Glutamatergic neuron (in vitro differentiated cells): ENCODE results near the gene PDLIM5. TPM values are rescaled to one million over a fixed set of nuclear protein-coding genes. Genes with fewer than 3 reads are reported as not detected.

Experiments used
- DNase-seq: peaks from one replicate; pipeline ENCODE4 v3.0.0; 2022
- H3K27ac Mint-ChIP-seq: one replicate; pipeline ENCODE4 v1.8.0; 2020; ENCODE audit warnings: mild to moderate bottlenecking, mixed read lengths, inconsistent platforms; ENCODE audit not compliant: unreplicated experiment
- H3K27me3 Mint-ChIP-seq: one replicate; pipeline ENCODE4 v1.8.0; 2020; ENCODE audit warnings: mild to moderate bottlenecking, moderate library complexity, mixed read lengths, inconsistent platforms; ENCODE audit not compliant: unreplicated experiment
- H3K36me3 Mint-ChIP-seq: one replicate; pipeline ENCODE4 v1.8.0; 2020; ENCODE audit warnings: mild to moderate bottlenecking, mixed read lengths, inconsistent platforms; ENCODE audit not compliant: unreplicated experiment
- H3K4me1 Mint-ChIP-seq: one replicate; pipeline ENCODE4 v1.8.0; 2020; ENCODE audit warnings: mild to moderate bottlenecking, low read depth, mixed read lengths, inconsistent platforms; ENCODE audit not compliant: unreplicated experiment
- H3K4me3 Mint-ChIP-seq: one replicate; pipeline ENCODE4 v1.8.0; 2020; ENCODE audit warnings: mild to moderate bottlenecking, mixed read lengths, inconsistent platforms; ENCODE audit not compliant: unreplicated experiment
- H3K9me3 Mint-ChIP-seq: one replicate; pipeline ENCODE4 v1.8.0; 2020; ENCODE audit warnings: mild to moderate bottlenecking, moderate library complexity, mixed read lengths, inconsistent platforms; ENCODE audit not compliant: unreplicated experiment
- total RNA-seq: library from RNA; stranded (reverse); fragmentation: NEBNext Ultra II Directional; extraction: Animal tissue kit (Norgen Biotek cat#: 25700); gene quantifications from one replicate; pipeline ENCODE4 v1.2.1, GENCODE V29; 2021; ENCODE audit not compliant: unreplicated experiment
- TF ChIP-seq, protein P1 (sequence below): fragments of 200-600 bp; sonication (generic); IDR thresholded peaks from one replicate; pipeline ENCODE4 v1.5.0; 2021; ENCODE audit not compliant: partially characterized antibody, unreplicated experiment

The PDLIM5 gene
- total RNA-seq, 1 donor from 2014 or later = 32.7 TPM

DNA sequence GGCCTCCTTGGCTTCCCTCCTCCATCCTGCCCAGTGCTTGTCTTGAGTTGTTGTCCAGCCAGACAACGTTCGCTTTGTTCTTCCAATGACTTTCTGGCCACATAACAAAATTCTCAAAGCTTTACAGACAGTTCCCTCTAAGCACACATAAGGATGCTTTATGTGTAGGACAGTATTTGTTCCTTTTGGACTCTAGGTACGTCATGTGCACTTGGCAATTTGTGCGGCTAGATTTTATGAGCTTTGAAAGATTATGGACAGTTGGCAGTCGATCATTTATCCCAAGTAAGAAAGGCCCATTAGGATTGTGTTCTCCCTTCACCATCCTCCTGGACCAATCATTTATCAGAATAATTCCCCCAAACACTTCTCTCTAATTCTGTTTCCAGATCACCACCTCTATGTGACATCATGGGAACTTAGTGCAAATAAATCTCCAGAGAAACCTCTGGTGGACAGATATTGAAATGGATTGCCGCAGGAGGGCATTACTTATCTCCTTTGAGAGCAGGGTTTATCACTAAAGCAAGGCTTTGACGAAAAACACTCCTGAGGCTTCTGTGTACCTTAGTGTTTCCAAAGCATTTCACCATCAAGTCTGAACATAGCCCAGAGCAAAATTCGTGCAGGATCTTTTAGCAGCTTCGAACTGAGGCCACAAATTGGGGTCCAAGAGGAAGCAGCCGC, 228.6 kb downstream of the PDLIM5 start:
- no peak overlapping the region for H3K27ac Mint-ChIP-seq
- DNase-seq = no peak
- peaks cover 2% of the 10 kb centered on the region for H3K27me3 Mint-ChIP-seq
- H3K4me3 Mint-ChIP-seq = no peak overlapping the region
- H3K4me1 Mint-ChIP-seq = peaks cover 5% of the 10 kb centered on the region
- no peaks in the 10 kb centered on the region for H3K36me3 Mint-ChIP-seq
- TF ChIP-seq, protein P1, sequence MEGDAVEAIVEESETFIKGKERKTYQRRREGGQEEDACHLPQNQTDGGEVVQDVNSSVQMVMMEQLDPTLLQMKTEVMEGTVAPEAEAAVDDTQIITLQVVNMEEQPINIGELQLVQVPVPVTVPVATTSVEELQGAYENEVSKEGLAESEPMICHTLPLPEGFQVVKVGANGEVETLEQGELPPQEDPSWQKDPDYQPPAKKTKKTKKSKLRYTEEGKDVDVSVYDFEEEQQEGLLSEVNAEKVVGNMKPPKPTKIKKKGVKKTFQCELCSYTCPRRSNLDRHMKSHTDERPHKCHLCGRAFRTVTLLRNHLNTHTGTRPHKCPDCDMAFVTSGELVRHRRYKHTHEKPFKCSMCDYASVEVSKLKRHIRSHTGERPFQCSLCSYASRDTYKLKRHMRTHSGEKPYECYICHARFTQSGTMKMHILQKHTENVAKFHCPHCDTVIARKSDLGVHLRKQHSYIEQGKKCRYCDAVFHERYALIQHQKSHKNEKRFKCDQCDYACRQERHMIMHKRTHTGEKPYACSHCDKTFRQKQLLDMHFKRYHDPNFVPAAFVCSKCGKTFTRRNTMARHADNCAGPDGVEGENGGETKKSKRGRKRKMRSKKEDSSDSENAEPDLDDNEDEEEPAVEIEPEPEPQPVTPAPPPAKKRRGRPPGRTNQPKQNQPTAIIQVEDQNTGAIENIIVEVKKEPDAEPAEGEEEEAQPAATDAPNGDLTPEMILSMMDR = no peak
- H3K9me3 Mint-ChIP-seq = no peaks in the 10 kb centered on the region

DNA sequence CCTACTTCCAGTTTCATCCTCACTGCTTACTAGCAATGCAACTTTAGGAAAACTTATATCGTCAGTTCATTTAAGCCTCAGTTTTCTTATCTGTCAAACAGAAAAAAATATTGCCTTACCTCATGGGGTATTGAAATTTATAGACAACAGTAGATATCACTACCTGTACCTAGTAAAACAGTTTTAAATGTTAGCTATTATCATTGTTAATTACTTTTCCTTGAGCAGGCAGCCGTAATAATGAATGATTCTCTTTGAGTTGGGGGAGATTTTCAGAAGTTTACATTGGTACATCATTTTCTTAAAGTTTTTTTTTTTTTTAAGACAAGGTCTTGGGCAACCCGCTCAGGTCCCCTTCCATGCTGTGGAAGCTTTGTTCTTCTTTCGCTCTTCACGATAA, 234.3 kb downstream of the PDLIM5 start:
- no peak overlapping the region for H3K27ac Mint-ChIP-seq
- DNase-seq = no peak
- H3K36me3 Mint-ChIP-seq = no peaks in the 10 kb centered on the region
- no peaks in the 10 kb centered on the region for H3K27me3 Mint-ChIP-seq
- H3K4me3 Mint-ChIP-seq = no peak overlapping the region
- H3K9me3 Mint-ChIP-seq = no peaks in the 10 kb centered on the region
- TF ChIP-seq, protein P1 = no peak
- no peaks in the 10 kb centered on the region for H3K4me1 Mint-ChIP-seq

DNA sequence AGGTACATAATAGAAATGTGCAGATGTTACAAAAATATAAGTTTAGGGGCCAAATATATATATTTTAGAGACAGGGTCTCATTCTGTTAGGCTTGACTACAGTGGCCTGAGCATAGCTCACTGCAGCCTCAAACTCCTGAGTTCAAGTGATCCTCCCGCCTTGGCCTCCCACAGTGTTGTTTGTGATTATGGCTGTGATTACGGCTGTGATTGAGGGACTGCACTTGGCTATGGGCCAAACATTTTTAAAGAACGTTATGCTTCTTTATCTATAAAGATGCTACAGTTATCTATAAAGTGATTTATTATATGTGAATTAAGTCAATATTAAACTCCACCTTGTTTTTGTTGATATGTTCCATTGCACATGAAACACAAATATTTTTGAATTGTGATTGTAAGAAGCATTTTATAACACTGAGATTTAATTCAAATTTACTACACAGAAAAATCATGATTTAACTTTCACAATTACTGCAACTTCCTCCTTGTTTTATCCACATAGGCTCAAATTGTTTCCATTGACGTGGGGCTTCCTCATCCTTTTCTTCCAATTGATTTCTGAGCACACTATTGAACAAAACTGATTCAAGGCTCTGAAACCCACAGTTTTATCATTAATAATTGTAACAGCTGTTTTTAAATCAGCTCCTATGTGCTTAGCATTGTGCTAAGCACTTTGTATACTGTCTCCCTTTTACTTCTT, 237.6 kb downstream of the PDLIM5 start:
- TF ChIP-seq, protein P1 = no peak
- Mint-ChIP-seq H3K4me3 (no peak overlapping the region), H3K36me3 (no peaks in the 10 kb centered on the region)

DNA sequence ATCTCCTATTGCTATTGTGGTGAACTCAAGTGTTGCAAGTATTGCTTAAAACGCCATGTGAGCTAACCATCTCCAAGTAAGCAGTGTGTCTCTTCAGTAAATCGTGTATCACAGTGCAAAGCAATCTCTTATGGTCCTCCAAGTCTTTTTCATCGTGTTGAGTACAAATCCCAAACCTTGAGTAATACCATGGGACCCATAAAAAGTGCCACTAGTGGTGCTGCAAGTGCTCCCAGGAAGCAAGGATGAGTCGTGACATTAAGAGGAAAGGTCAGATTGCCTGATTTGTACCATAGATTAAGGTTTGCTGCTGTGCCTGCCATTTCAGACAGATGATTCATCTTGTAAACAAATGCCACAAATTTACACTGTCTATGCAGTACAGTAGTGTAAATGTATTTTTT, 239.1 kb downstream of the PDLIM5 start:
- no peaks in the 10 kb centered on the region for H3K36me3 Mint-ChIP-seq
- TF ChIP-seq, protein P1 = no peak

More for the DNA sequence above, 237.6 kb downstream of the PDLIM5 start:
- no peak for DNase-seq
- Mint-ChIP-seq H3K27ac (no peak overlapping the region), H3K27me3 (no peaks in the 10 kb centered on the region), H3K9me3 (peaks cover 3% of the 10 kb centered on the region), H3K4me1 (no peaks in the 10 kb centered on the region)

DNA sequence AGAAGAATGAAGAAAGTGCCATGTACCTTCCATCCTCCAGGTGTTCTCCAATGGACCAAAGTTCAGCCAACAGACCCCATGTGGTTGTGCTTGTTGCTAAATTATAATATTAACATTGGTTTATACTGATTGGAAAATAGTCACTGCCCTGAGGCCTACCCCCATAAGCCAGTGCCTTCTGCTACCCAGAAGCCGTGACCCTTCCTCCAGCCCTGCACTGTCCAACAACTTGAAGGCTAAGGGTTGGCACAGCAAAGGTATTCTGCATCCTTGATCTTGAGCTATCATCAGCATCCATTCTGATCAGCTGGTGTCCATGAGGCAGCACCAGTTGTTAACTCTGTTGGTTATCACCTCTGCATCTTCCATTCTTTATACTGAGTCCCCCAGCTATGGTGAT, 239.8 kb downstream of the PDLIM5 start:
- no peak for DNase-seq
- TF ChIP-seq, protein P1 = no peak
- Mint-ChIP-seq H3K9me3 (peaks cover 3% of the 10 kb centered on the region), H3K4me3 (no peak overlapping the region), H3K36me3 (no peaks in the 10 kb centered on the region), H3K27me3 (no peaks in the 10 kb centered on the region), H3K4me1 (no peaks in the 10 kb centered on the region), H3K27ac (no peak overlapping the region)

More for the DNA sequence above, 239.1 kb downstream of the PDLIM5 start:
- Mint-ChIP-seq H3K27ac (no peak overlapping the region), H3K27me3 (no peaks in the 10 kb centered on the region), H3K9me3 (peaks cover 3% of the 10 kb centered on the region), H3K4me3 (no peak overlapping the region), H3K4me1 (no peaks in the 10 kb centered on the region)
- no peak for DNase-seq
